Astrocyte of the spinal cord (primary cell): ENCODE measurements around the gene TMEM39A.

Experiments used
- DNase-seq: peaks from one replicate; pipeline ENCODE4 v3.0.0; 2011; ENCODE audit warnings: low read depth, low spot score
- H3K4me3 ChIP-seq: 2 replicates; pipeline ENCODE4 v1.5.1; 2011; ENCODE audit warnings: low read depth, mild to moderate bottlenecking, low read length, moderate library complexity
- CTCF ChIP-seq: IDR thresholded peaks from 2 replicates; pipeline ENCODE4 v1.5.1; 2012; ENCODE audit warnings: low read depth, mild to moderate bottlenecking, low read length, inconsistent platforms
- in situ Hi-C: cut with HindIII; loops from 2 replicates; pipeline ENCODE4 v1.10.0; 2017; ENCODE audit warnings: low sequenced_read_pairs

The TMEM39A gene

GRCh38 chr3:119436977-119437376, 26.4 kb downstream of the TMEM39A start:
- no peak for TF ChIP-seq CTCF
- in situ Hi-C loops = no loop called here
- DNase-seq = no peak
- H3K4me3 ChIP-seq = no peak overlapping the region

- DNase-seq = no peak
- H3K4me3 ChIP-seq = no peak overlapping the region
- in situ Hi-C loops = no loop called here
- TF ChIP-seq CTCF = no peak
These were observed 28.7 kb downstream of the TMEM39A start for GRCh38 chr3:119434703-119435102.

- H3K4me3 ChIP-seq = no peak overlapping the region
- in situ Hi-C loops = no loop called here
- DNase-seq = no peak
- TF ChIP-seq CTCF = no peak
These were observed 29.6 kb downstream of the TMEM39A start for GRCh38 chr3:119433613-119434325.

- no peak for DNase-seq
- no peak for TF ChIP-seq CTCF
- no peak overlapping the region for H3K4me3 ChIP-seq
- in situ Hi-C loops = no loop called here
These were observed 34.9 kb downstream of the TMEM39A start for GRCh38 chr3:119428538-119428937.

GRCh38 chr3:119427669-119428068, 35.7 kb downstream of the TMEM39A start:
- DNase-seq = peak; percentile 14
- H3K4me3 ChIP-seq = no peak overlapping the region
- no peak for TF ChIP-seq CTCF
- in situ Hi-C loops = no loop called here

GRCh38 chr3:119420196-119420595, 43.2 kb downstream of the TMEM39A start:
- in situ Hi-C loops = no loop called here
- DNase-seq = no peak
- no peak overlapping the region for H3K4me3 ChIP-seq
- TF ChIP-seq CTCF = peak; percentile 31
